GM12874 (cell line): ENCODE data around the gene TRDN.

Experiments
- CTCF ChIP-seq: IDR thresholded peaks from 2 replicates; pipeline ENCODE4 v1.5.1; 2011; ENCODE audit warnings: low read depth, mild to moderate bottlenecking, control low read depth, low read length, moderate library complexity; ENCODE audit not compliant: insufficient read depth

Gene TRDN

GRCh38 chr6:123489589-123489988 lies 147.2 kb downstream of the TRDN start:
- no peak for TF ChIP-seq CTCF

GRCh38 chr6:123480986-123481385 lies 155.8 kb downstream of the TRDN start:
- no peak for TF ChIP-seq CTCF

- TF ChIP-seq CTCF = no peak
These were observed 169.4 kb downstream of the TRDN start for GRCh38 chr6:123467392-123467791.

GRCh38 chr6:123462152-123462551 lies 174.6 kb downstream of the TRDN start:
- no peak for TF ChIP-seq CTCF

GRCh38 chr6:123458218-123458617 lies 178.5 kb downstream of the TRDN start:
- TF ChIP-seq CTCF = no peak

GRCh38 chr6:123456836-123457235 lies 179.9 kb downstream of the TRDN start:
- no peak for TF ChIP-seq CTCF

- TF ChIP-seq CTCF = no peak
These were observed 182.3 kb downstream of the TRDN start for GRCh38 chr6:123454448-123454847.
